Skeletal muscle tissue (tissue), 4 donors: ENCODE measurements around the gene CAPN1. TPM values are rescaled to one million over a fixed set of nuclear protein-coding genes. Genes with fewer than 3 reads are reported as not detected.
A peak's percentile ranks its signal among the peaks of the same experiment; 100 is the strongest.

Source experiments
- H3K27ac ChIP-seq: one replicate; pipeline ENCODE4 v1.7.0; 2013; ENCODE audit warnings: mild to moderate bottlenecking, low read depth, low read length, inconsistent platforms
- H3K27me3 ChIP-seq, 3 donors: one replicate each; pipeline ENCODE4 v1.7.0; 2013; ENCODE audit warnings: low read length in 3 of 3; ENCODE audit not compliant: control insufficient read depth in 3 of 3, insufficient read depth in 3 of 3
- H3K36me3 ChIP-seq, 3 donors: one replicate each; pipeline ENCODE4 v1.7.0; 2013; ENCODE audit warnings: low read length in 3 of 3; ENCODE audit not compliant: control insufficient read depth in 3 of 3, insufficient read depth in 3 of 3
- H3K4me1 ChIP-seq, 3 donors: one replicate each; pipeline ENCODE4 v1.7.0; 2013; ENCODE audit warnings: low read length in 3 of 3, mild to moderate bottlenecking in 3 of 3; ENCODE audit not compliant: control insufficient read depth in 3 of 3, insufficient read depth in 3 of 3
- H3K4me3 ChIP-seq, 3 donors: one replicate each; pipeline ENCODE4 v1.7.0; 2013; ENCODE audit warnings: low read length in 3 of 3
- H3K9ac ChIP-seq, 3 donors: one replicate each; pipeline ENCODE4 v1.7.0; 2013; ENCODE audit warnings: low read length in 3 of 3, mild to moderate bottlenecking in 3 of 3, moderate library complexity in 2 of 3, low read depth in 1 of 3
- H3K9me3 ChIP-seq, 3 donors: one replicate each; pipeline ENCODE4 v1.7.0; 2013; ENCODE audit warnings: low read length in 3 of 3; ENCODE audit not compliant: control insufficient read depth in 3 of 3
- total RNA-seq: library from RNA; depleted of rRNA; stranded (reverse); fragments of >200 nt; gene quantifications from one replicate; pipeline ENCODE4 v1.2.3, GENCODE V29; 2014
- donor health status: Osteomylitis.

The CAPN1 gene
- total RNA-seq, 1 donor from 2014 or later = 75.2 TPM

DNA sequence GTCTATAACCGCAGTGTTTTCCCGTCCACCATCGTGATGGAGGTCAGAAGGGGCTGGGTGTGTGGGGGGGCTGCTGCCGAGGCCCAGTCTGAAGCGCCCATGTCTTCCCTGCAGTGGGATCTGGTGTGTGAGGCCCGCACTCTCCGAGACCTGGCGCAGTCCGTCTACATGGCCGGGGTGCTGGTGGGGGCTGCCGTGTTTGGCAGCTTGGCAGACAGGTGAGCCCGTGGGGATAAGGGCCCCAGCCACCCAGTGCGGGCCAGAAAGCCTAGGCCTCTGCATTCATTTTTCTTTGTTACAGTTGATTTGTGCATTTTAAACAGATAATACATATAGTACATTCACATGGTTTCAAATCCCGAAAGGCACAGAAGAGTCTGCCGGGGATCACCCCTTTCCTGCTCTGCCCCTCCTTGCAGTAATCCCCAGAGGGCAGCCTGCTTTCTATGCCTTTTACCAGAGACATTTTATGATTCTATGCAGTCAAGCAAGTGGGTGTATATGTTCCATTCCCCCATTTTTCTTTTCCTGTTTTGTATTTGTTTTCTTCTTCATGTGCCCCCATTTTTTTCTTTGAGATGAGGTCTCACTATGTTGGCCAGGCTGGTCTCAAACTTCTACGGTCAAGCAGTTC lies 32.6 kb downstream of the CAPN1 start:
- Histone ChIP-seq H3K4me3 (no peak overlapping the region), H3K9ac (no peak overlapping the region), H3K27ac (no peak overlapping the region), H3K36me3 (peaks cover 22 to 27% (median 24%) of the 10 kb centered on the region in 3 donors), H3K27me3 (no peaks in the 10 kb centered on the region), H3K9me3 (no peaks in the 10 kb centered on the region), H3K4me1 (peaks cover 0 to 1% (median 0%) of the 10 kb centered on the region in 3 donors)

DNA sequence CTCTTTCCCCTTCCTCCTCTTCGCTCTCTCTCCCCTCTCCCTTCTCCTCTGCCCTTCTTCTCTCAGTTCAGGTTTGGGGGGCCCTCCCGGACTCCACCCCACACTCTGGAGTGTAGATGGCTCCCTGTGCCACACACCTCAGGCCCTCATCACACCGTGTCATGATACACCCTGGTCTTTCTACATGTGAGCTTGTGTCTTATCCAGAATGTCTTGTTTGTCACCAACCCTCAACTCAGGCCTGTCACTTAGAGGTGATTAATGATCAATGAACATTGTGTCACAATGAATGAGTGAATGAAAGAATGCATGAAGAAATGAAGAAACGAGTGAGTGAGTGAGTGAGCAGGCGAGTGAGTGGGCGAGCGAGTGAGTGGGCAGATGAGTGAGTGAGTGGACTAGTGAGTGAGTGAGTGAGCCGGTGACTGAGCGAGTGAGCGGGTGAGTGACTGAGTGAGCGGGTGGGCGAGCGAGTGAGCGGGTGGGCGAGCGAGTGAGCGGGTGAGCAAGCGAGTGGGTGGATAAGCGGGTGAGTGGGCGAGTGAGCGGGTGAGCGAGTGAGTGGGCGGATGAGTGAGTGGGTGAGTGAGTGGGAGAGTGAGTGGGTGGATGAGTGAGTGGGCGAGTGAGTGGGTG lies 33.8 kb downstream of the CAPN1 start:
- Histone ChIP-seq H3K36me3 (peaks cover 11 to 15% (median 12%) of the 10 kb centered on the region in 3 donors), H3K9ac (no peak overlapping the region), H3K9me3 (no peaks in the 10 kb centered on the region), H3K4me3 (no peak overlapping the region), H3K27me3 (no peaks in the 10 kb centered on the region), H3K27ac (no peak overlapping the region), H3K4me1 (peaks cover 0 to 5% (median 0%) of the 10 kb centered on the region in 3 donors)

- H3K27ac ChIP-seq = no peak overlapping the region
- peaks cover 0 to 4% (median 3%) of the 10 kb centered on the region in 3 donors for H3K36me3 ChIP-seq
Measured at GRCh38 chr11:65216830-65217229, 35.1 kb downstream of the CAPN1 start.

DNA sequence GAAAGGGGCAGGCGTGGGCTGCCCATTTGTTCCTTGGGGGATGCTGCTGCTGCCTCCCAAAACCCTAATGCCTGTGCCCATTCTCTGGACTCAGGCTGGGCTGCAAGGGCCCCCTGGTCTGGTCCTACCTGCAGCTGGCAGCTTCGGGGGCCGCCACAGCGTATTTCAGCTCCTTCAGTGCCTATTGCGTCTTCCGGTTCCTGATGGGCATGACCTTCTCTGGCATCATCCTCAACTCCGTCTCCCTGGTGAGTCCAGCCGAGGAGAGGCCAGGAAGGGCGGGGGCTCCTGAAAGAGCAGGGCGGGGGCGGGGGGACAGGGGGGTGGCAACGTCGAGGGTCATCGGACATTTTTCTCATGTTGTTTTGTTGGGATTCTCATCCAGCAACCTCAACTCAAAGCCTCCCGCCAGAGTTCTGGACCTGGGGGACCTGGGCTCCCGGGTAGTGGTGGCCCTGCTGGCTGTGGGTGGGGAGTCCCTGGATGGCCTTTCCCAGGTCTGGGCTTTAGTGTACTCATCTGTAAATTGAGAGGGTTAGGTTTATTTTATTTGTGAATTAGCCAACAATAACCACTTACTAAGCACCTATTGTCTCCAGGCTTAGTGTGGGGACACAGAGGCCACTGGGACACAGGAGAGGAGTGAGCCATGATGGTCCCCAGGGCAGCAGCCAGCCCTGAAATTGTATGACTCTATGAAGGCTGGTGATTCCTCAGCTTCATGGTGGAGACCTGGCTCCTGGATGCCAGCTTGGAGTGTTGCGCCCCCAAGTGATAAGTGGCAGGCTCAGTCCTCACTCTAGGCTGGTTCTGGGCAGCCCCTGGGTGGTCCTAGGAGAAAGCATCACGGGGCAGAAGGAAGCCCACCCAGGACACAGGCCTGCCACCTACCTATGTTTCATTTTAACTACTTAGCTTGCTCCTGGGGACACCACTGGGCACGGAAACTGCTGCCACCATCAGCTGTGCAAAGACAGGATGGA lies 36.0 kb downstream of the CAPN1 start:
- no peaks in the 10 kb centered on the region for H3K9me3 ChIP-seq
- no peak overlapping the region for H3K27ac ChIP-seq
- H3K4me1 ChIP-seq = peaks cover 0 to 5% (median 0%) of the 10 kb centered on the region in 3 donors
- no peaks in the 10 kb centered on the region for H3K36me3 ChIP-seq
- no peak overlapping the region for H3K4me3 ChIP-seq
- H3K27me3 ChIP-seq = no peaks in the 10 kb centered on the region
- H3K9ac ChIP-seq = no peak overlapping the region

More at GRCh38 chr11:65216830-65217229, 35.1 kb downstream of the CAPN1 start:
- Histone ChIP-seq H3K4me3 (no peak overlapping the region), H3K9me3 (no peaks in the 10 kb centered on the region), H3K4me1 (peaks cover 0 to 5% (median 0%) of the 10 kb centered on the region in 3 donors), H3K9ac (no peak overlapping the region), H3K27me3 (no peaks in the 10 kb centered on the region)

GRCh38 chr11:65218446-65218845 lies 36.7 kb downstream of the CAPN1 start:
- Histone ChIP-seq H3K4me3 (no peak overlapping the region), H3K27me3 (no peaks in the 10 kb centered on the region), H3K36me3 (peaks cover 0 to 3% (median 0%) of the 10 kb centered on the region in 3 donors), H3K27ac (no peak overlapping the region), H3K9me3 (no peaks in the 10 kb centered on the region), H3K9ac (no peak overlapping the region), H3K4me1 (peaks cover 0 to 5% (median 0%) of the 10 kb centered on the region in 3 donors)

- H3K27me3 ChIP-seq = no peaks in the 10 kb centered on the region
- H3K9me3 ChIP-seq = no peaks in the 10 kb centered on the region
- no peak overlapping the region for H3K4me3 ChIP-seq
- no peak overlapping the region for H3K9ac ChIP-seq
- peaks cover 0 to 6% (median under 1%) of the 10 kb centered on the region in 3 donors for H3K4me1 ChIP-seq
- peaks cover 0 to 7% (median 0%) of the 10 kb centered on the region in 3 donors for H3K36me3 ChIP-seq
- H3K27ac ChIP-seq = no peak overlapping the region
Measured at GRCh38 chr11:65219930-65220213, 38.1 kb downstream of the CAPN1 start.

- Histone ChIP-seq H3K9me3 (no peaks in the 10 kb centered on the region), H3K27ac (no peak overlapping the region), H3K36me3 (peaks cover 0 to 7% (median 0%) of the 10 kb centered on the region in 3 donors), H3K4me3 (no peak overlapping the region), H3K27me3 (no peaks in the 10 kb centered on the region), H3K4me1 (peaks cover 0 to 15% (median 8%) of the 10 kb centered on the region in 3 donors), H3K9ac (no peak overlapping the region)
Measured at GRCh38 chr11:65221026-65221425, 39.3 kb downstream of the CAPN1 start.

- Histone ChIP-seq H3K9ac (no peak overlapping the region), H3K27ac (no peak overlapping the region), H3K27me3 (no peaks in the 10 kb centered on the region), H3K9me3 (no peaks in the 10 kb centered on the region), H3K4me3 (no peak overlapping the region), H3K4me1 (peaks cover 0 to 19% (median 10%) of the 10 kb centered on the region in 3 donors), H3K36me3 (peaks cover 0 to 7% (median 0%) of the 10 kb centered on the region in 3 donors)
Measured at GRCh38 chr11:65223011-65223410, 41.3 kb downstream of the CAPN1 start.

GRCh38 chr11:65224930-65225278 lies 43.2 kb downstream of the CAPN1 start:
- no peak overlapping the region for H3K27ac ChIP-seq
- H3K36me3 ChIP-seq = peaks cover 0 to 10% (median 3%) of the 10 kb centered on the region in 3 donors
- H3K9me3 ChIP-seq = no peaks in the 10 kb centered on the region
- H3K9ac ChIP-seq = peak overlapping the region in 1 of 3 donors; percentile 68
- H3K27me3 ChIP-seq = no peaks in the 10 kb centered on the region
- H3K4me1 ChIP-seq = peaks cover 0 to 14% (median 10%) of the 10 kb centered on the region in 3 donors
- no peak overlapping the region for H3K4me3 ChIP-seq
